H9 (cell line): ENCODE results near the gene PRH2. TPM values are rescaled to one million over a fixed set of nuclear protein-coding genes. Genes with fewer than 3 reads are reported as not detected.

ENCODE experiments used
- DNase-seq: peaks from one replicate; pipeline ENCODE4 v3.0.0-alpha.2; 2017
- H2AFZ ChIP-seq: one replicate; pipeline ENCODE4 v1.6.1; 2013; ENCODE audit warnings: mild to moderate bottlenecking, low read length, control low read depth, moderate library complexity
- H2AK5ac ChIP-seq: 2 replicates; pipeline ENCODE4 v1.6.1; 2013; ENCODE audit warnings: low read length, control low read depth, mixed read lengths; ENCODE audit not compliant: insufficient read length
- H2BK120ac ChIP-seq: one replicate; pipeline ENCODE4 v1.6.1; 2013; ENCODE audit warnings: low read depth, mild to moderate bottlenecking, low read length, control low read depth, inconsistent platforms; ENCODE audit not compliant: poor library complexity, severe bottlenecking
- H2BK12ac ChIP-seq: 2 replicates; pipeline ENCODE4 v1.6.1; 2013; ENCODE audit warnings: low read length, control low read depth, mixed read lengths, low read depth; ENCODE audit not compliant: insufficient read length
- H2BK15ac ChIP-seq: 2 replicates; pipeline ENCODE4 v1.6.1; 2013; ENCODE audit warnings: low read depth, low read length, control low read depth
- H2BK20ac ChIP-seq: one replicate; pipeline ENCODE4 v1.6.1; 2013; ENCODE audit warnings: low read depth, mild to moderate bottlenecking, low read length, control low read depth, inconsistent platforms; ENCODE audit not compliant: poor library complexity, severe bottlenecking
- H2BK5ac ChIP-seq: 2 replicates; pipeline ENCODE4 v1.6.1; 2013; ENCODE audit warnings: low read length, control low read depth, mixed read lengths; ENCODE audit not compliant: insufficient read length
- H3K14ac ChIP-seq: 2 replicates; pipeline ENCODE4 v1.6.1; 2013; ENCODE audit warnings: low read length, control low read depth; ENCODE audit not compliant: insufficient read depth
- H3K18ac ChIP-seq: 2 replicates; pipeline ENCODE4 v1.6.1; 2013; ENCODE audit warnings: low read depth, mild to moderate bottlenecking, mixed read lengths, low read length, control low read depth; ENCODE audit not compliant: insufficient read length
- H3K23ac ChIP-seq: 2 replicates; pipeline ENCODE4 v1.6.1; 2013; ENCODE audit warnings: low read length, control low read depth, mixed read lengths, low read depth; ENCODE audit not compliant: insufficient read length
- H3K23me2 ChIP-seq: 2 replicates; pipeline ENCODE4 v1.6.1; 2013; ENCODE audit warnings: low read depth, mild to moderate bottlenecking, mixed read lengths, low read length, control low read depth; ENCODE audit not compliant: insufficient read length, poor library complexity, severe bottlenecking
- H3K27ac ChIP-seq: 2 replicates; pipeline ENCODE4 v1.5.1; 2013; ENCODE audit warnings: low read length, control low read depth, mixed read lengths, low read depth; ENCODE audit not compliant: insufficient read length
- H3K27me3 ChIP-seq: 2 replicates; pipeline ENCODE4 v1.6.1; 2013; ENCODE audit warnings: low read length, control low read depth, inconsistent platforms; ENCODE audit not compliant: insufficient read depth
- H3K4ac ChIP-seq: 2 replicates; pipeline ENCODE4 v1.6.1; 2013; ENCODE audit warnings: low read depth, mild to moderate bottlenecking, control low read depth, inconsistent platforms, low read length, moderate library complexity
- H3K4me1 ChIP-seq: 2 replicates; pipeline ENCODE4 v1.6.1; 2013; ENCODE audit warnings: low read length, control low read depth, inconsistent platforms; ENCODE audit not compliant: insufficient read depth
- H3K4me2 ChIP-seq: 2 replicates; pipeline ENCODE4 v1.6.1; 2013; ENCODE audit warnings: low read length, control low read depth, mixed read lengths; ENCODE audit not compliant: insufficient read length, insufficient read depth
- H3K56ac ChIP-seq: 2 replicates; pipeline ENCODE4 v1.6.1; 2013; ENCODE audit warnings: low read depth, mild to moderate bottlenecking, mixed read lengths, low read length, control low read depth; ENCODE audit not compliant: insufficient read length
- H3K79me1 ChIP-seq: 2 replicates; pipeline ENCODE4 v1.6.1; 2013; ENCODE audit warnings: low read depth, mild to moderate bottlenecking, moderate library complexity, low read length, control low read depth, inconsistent platforms; ENCODE audit not compliant: insufficient read depth, poor library complexity, severe bottlenecking
- H3K79me2 ChIP-seq: 2 replicates; pipeline ENCODE4 v1.6.1; 2013; ENCODE audit warnings: low read length, control low read depth, inconsistent platforms; ENCODE audit not compliant: insufficient read depth
- H3K9ac ChIP-seq: 2 replicates; pipeline ENCODE4 v1.6.1; 2013; ENCODE audit warnings: low read length, control low read depth, mixed read lengths; ENCODE audit not compliant: insufficient read length; ENCODE audit errors: extremely low read depth
- H3K9me3 ChIP-seq: one replicate; pipeline ENCODE4 v1.6.1; 2013; ENCODE audit warnings: low read depth, low read length, inconsistent platforms; ENCODE audit not compliant: control insufficient read depth
- H3T11ph ChIP-seq: one replicate; pipeline ENCODE4 v1.6.1; 2013; ENCODE audit warnings: mild to moderate bottlenecking, low read length, control low read depth, inconsistent platforms
- H4K20me1 ChIP-seq: one replicate; pipeline ENCODE4 v1.6.1; 2013; ENCODE audit not compliant: control insufficient read depth, insufficient read length, insufficient read depth
- H4K5ac ChIP-seq: 2 replicates; pipeline ENCODE4 v1.6.1; 2013; ENCODE audit warnings: low read depth, mild to moderate bottlenecking, mixed read lengths, low read length, control low read depth; ENCODE audit not compliant: insufficient read length
- H4K8ac ChIP-seq: replicated peaks from 2 replicates; pipeline ENCODE4 v1.6.1; 2013; ENCODE audit warnings: low read length, control low read depth, mixed read lengths, low read depth; ENCODE audit not compliant: insufficient read length
- H4K91ac ChIP-seq: 2 replicates; pipeline ENCODE4 v1.6.1; 2013; ENCODE audit warnings: low read depth, mild to moderate bottlenecking, moderate library complexity, mixed read lengths, low read length, control low read depth; ENCODE audit not compliant: insufficient read length
- H3K27ac Mint-ChIP-seq, 3 experiments: 2 replicates in 2 of 3; 3 replicates in 1 of 3; pipeline ENCODE4 v1.8.0; 2020 to 2021; ENCODE audit warnings: mixed read lengths in 3 of 3, mild to moderate bottlenecking in 1 of 3, moderate library complexity in 1 of 3
- H3K27me3 Mint-ChIP-seq: 2 replicates; pipeline ENCODE4 v1.8.0; 2021; ENCODE audit warnings: low read depth, mild to moderate bottlenecking, moderate library complexity, mixed read lengths
- H3K36me3 Mint-ChIP-seq, 3 experiments: 2 replicates in 2 of 3; 3 replicates in 1 of 3; pipeline ENCODE4 v1.8.0; 2020 to 2021; ENCODE audit warnings: low read depth in 3 of 3, mixed read lengths in 3 of 3; ENCODE audit not compliant: insufficient read depth in 1 of 3
- H3K4me1 Mint-ChIP-seq, 2 experiments: 2 replicates each; pipeline ENCODE4 v1.8.0; 2020; ENCODE audit warnings: mixed read lengths in 2 of 2
- H3K4me3 Mint-ChIP-seq, 2 experiments: 2 replicates in 1 of 2; 3 replicates in 1 of 2; pipeline ENCODE4 v1.8.0; 2020 to 2021; ENCODE audit warnings: mild to moderate bottlenecking in 2 of 2, mixed read lengths in 2 of 2, moderate library complexity in 1 of 2
- H3K9me3 Mint-ChIP-seq, 2 experiments: 2 replicates in 1 of 2; 3 replicates in 1 of 2; pipeline ENCODE4 v1.8.0; 2020; ENCODE audit warnings: mild to moderate bottlenecking in 2 of 2, mixed read lengths in 2 of 2, moderate library complexity in 1 of 2
- CTCF ChIP-seq: fragments of 200-600 bp; sonication (generic); conservative IDR thresholded peaks from 3 replicates; pipeline ENCODE4 v1.8.0; 2021; ENCODE audit warnings: antibody characterized with exemption, mild to moderate bottlenecking
- total RNA-seq: library from RNA; stranded (reverse); gene quantifications from 2 replicates; pipeline ENCODE4 v1.2.1, GENCODE V29; 2021

The PRH2 gene
- total RNA-seq, 1 experiment from 2014 or later, result not detected

GRCh38 chr12:10941369-10941768 is 12.3 kb downstream of the PRH2 start:
- H3K79me2 ChIP-seq, result no peaks in the 10 kb centered on the region
- H2BK20ac ChIP-seq, result no peak overlapping the region
- peaks cover 31% of the 10 kb centered on the region in 2 experiments for H3K9me3 Mint-ChIP-seq
- H3K4me1 ChIP-seq, result peaks cover 2% of the 10 kb centered on the region; the same call in 1 of the 2 replicates
- H3K23me2 ChIP-seq, result no peaks in the 10 kb centered on the region
- H3K4ac ChIP-seq, result no peak overlapping the region
- no peaks in the 10 kb centered on the region for H4K20me1 ChIP-seq
- no peak overlapping the region for H4K8ac ChIP-seq
- no peak overlapping the region for H3T11ph ChIP-seq
- H4K5ac ChIP-seq, result no peak overlapping the region
- H2BK12ac ChIP-seq, result no peak overlapping the region
- H2BK5ac ChIP-seq, result no peak overlapping the region
- no peak overlapping the region for H3K23ac ChIP-seq
- no peak overlapping the region for H3K4me2 ChIP-seq
- no peak overlapping the region for H3K18ac ChIP-seq
- peaks cover 17 to 18% of the 10 kb centered on the region in 2 experiments for H3K4me1 Mint-ChIP-seq
- no peak overlapping the region for H3K4me3 Mint-ChIP-seq
- H2BK15ac ChIP-seq, result no peak overlapping the region
- no peak overlapping the region for H2BK120ac ChIP-seq
- H3K14ac ChIP-seq, result no peak overlapping the region
- H2AFZ ChIP-seq, result no peak overlapping the region
- H3K27me3 ChIP-seq, result no peaks in the 10 kb centered on the region
- H3K36me3 Mint-ChIP-seq, result peaks cover 25 to 41% (median 34%) of the 10 kb centered on the region in 3 experiments
- H3K79me1 ChIP-seq, result no peaks in the 10 kb centered on the region
- peak overlapping the region in 1 of 3 experiments; percentile 27; a peak in 1 of 7 replicates for H3K27ac Mint-ChIP-seq
- no peak for DNase-seq
- H3K27ac ChIP-seq, result no peak overlapping the region
- H3K56ac ChIP-seq, result no peak overlapping the region
- no peak overlapping the region for H4K91ac ChIP-seq
- no peak overlapping the region for H3K9ac ChIP-seq
- H3K27me3 Mint-ChIP-seq, result no peaks in the 10 kb centered on the region
- H3K9me3 ChIP-seq, result no peaks in the 10 kb centered on the region
- no peak for TF ChIP-seq CTCF
- H2AK5ac ChIP-seq, result no peak overlapping the region
